Stimulated activated CD8-positive, alpha-beta memory T cell treated with anti-CD3 and anti-CD28 coated beads, Interleukin-15, amount 100 ng/mL, for 1 hour (primary cell): ENCODE data around the gene NUBP2.

Source experiments
- DNase-seq: peaks from one replicate; pipeline ENCODE4 v3.0.0-alpha.2; 2020; ENCODE audit warnings: low read depth

Gene NUBP2

DNA sequence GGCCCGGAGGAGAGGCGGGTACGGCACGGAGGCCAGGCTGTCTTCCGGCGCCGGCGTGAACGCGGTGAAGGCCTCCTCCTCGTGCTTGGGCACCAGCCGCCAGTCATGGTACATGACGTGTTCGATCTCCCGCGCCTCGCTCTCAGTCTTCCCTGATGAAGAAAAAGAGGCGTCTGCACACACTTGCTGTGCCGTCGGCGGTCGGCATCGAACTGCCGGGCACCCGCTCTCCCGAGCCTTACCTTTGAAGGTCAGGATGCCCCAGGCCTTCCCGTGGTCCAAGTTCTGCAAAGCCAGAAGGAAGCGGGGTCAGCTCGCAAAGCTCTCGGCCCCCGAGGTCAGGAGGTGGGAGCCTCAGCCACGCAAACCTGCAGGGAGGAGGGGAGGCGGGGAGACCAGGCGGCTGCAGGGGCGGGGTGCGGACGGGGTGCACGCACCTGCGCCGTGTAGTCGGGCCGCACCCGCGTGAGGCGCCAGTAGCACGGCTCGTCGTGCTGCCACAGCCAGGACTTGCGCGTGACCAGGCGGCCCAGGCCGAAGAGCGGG is 10.3 kb upstream of the NUBP2 start, which contains the start of gene EME2:
Gene EME2, plus strand, starts transcription at position 449 of the 546 bp plus-strand sequence. CDS start 418 bp downstream, outside the sequence.
- no peak for DNase-seq

DNA sequence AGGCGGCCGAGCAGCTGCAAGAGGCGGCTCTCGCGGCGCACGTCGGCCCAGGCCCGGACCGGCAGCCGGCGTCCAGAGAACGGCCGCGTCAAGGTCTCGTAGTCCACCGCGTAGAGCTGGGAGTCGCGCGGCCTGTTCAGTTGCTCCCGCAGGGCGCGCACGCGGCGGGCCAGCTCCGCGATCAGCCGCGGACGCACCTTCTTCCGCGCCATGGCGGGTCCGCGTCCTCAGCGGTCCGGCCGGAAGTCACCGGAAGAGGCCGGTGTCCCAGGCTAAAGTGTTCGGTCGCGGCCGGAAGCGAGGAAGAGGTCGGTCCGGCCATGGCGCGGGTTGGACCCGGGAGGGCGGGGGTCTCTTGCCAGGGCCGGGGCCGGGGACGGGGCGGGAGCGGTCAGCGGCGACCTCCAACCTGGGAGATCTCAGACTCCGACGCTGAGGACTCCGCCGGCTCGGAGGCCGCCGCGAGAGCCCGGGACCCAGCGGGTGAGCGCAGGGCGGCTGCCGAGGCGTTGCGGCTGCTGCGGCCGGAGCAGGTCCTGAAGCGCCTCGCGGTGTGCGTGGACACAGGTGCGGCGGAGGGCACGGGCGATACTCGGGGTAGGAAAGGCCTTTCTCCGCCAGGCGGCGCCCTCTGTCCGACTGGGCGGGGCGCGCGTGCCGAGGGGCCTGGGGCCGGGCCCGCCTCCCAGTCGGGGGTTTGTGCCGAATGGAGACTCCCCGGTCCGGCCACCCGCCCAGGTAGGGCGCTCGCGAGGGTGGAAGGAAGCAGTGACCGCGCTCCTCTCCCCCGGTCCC is 9.7 kb upstream of the NUBP2 start, which contains the start of gene MRPS34:
Gene MRPS34, minus strand, starts transcription at position 227 of the 795 bp plus-strand sequence. Its CDS starts 15 bp downstream, at position 212.
- DNase-seq = peak; percentile 55

DNA sequence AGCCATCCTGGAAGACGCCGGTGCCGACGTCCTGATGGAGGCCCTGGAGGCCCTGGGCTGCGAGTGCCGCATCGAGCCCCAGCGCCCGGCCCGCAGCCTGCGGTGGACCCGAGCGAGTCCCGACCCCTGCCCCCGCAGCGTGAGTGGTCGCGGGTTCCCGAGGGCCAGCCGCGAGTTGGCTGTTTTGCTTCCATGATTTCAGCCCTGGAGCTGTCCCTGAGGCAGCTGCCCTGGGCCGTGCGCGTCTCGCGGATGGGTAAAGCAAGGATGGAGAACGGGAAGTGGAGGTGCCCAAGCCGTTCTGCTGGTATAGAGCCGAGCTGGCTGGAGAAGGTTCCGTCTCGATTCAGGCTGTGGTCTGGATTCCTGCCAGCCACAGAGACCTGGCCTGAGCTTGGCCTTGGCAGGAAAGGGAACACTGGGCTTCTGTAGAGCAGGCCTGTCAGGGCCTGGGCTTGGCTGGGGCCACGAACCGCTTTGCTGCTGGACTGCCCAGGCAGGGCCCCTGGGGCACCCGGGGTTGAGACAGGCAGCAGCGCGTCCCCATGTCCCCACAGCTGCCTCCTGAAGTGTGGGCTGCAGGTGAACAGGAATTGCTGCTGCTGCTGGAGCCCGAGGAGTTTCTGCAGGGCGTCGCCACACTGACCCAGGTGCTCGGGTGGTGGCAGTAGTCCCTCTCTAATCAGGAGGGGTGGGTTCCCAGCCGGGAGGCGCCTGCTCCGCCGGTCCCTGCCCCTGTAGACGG is 8.9 kb upstream of the NUBP2 start:
- no peak for DNase-seq

DNA sequence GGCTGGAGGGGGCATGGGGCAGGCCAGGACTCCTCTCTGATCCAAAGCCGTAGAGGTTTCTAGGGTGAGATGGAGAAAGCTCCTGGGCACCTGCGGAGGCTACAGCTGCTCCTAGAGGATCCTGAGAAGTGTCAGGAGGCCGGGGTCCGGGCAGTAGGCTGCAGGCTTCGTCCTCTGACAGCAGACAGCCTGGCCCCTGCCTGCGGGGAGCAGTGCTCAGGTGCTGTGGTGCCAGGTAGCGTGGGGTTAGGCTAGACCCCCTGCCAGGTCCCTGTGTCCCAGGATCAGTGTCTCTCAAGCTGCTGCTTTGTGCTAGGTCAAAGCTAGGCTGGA is 8.3 kb upstream of the NUBP2 start:
- DNase-seq = no peak

DNA sequence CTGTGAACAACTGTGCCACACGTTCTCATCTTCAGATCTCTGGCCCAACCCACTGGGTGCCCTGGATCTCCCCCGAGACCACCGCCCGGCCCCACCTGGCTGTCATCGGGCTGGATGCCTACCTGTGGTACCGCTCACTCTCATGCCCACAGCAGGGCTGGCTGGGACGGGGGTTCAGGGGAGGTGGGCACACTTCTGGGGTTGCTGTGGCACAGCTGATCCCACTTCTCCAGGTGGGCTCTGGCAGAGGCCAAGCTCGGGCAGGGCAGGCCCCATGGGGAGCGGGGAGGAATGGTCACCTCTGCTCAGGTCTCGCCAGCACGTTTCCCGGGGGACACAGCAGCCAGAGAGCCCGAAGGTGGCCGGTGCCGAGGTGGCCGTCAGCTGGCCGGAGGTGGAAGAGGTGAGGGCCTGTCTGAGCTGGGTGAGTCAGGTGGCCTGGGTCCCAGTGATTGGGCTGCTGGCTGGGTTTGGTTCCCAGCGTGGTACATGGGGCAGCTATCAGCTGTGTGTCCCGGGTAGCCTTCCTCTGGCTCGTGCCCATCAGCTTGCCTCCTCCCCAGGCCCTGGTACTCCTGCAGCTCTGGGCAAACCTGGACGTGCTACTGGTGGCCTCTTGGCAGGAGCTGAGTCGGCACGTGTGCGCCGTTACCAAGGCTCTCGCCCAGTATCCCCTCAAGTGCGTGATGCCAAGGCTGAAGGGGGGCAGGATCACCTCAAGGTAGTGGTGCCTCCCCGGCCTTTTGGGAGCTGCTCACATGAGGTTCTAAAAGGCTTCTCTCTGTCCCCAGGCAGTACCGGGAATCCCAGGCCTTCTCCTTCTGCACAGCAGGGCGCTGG is 7.5 kb upstream of the NUBP2 start:
- no peak for DNase-seq

DNA sequence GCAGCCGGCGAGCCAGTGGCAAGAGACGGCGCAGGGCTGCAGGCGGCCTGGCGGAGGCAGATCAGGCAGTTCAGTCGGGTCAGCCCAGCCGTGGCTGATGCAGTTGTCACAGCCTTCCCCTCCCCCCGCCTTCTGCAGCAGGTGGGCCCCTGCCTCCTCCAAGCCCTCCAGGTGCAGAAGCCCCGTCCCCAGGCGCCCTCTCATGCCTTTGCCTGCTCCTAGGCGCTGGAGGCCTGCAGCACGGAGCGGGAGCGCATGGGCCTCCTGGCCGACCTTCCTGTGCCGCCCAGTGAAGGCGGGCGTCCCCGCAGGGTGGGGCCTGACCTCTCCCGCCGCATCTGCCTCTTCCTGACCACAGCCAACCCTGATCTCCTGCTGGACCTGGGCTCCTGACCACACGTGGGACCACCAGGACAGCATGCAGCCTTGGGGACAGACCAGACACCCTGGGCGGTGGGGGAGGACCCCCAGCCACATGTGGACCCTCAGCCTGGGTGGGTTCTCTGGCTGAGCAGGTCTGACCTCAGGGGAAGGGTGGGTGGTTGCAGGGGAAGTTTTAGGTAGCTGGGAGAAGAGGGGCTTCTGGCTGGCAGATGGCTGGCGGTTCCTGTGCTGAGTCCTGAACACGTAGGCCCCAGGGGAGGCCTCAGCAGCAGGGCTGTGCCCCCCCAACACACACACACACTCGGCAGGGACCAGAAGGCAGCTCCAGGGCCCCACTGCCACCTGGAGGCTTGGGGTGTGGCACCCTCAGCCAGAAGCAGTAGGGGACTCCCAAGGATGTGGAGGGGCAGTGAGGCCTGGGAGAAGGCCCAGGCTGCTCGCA is 6.7 kb upstream of the NUBP2 start:
- DNase-seq = no peak

DNA sequence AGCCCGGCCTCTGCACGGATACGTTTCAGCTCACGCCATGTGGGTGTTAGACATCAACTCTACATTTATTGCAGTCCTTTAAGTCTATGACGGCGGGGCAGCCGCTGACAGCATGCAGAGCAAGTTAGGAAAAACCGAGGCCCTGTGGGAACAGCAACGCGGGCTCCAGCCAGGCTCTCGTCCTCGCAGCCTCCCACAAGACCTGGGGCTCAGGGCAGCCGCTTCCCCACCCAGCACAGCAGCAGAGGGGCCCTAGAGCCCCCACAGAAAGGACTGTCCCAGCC is 6.1 kb upstream of the NUBP2 start:
- no peak for DNase-seq

DNA sequence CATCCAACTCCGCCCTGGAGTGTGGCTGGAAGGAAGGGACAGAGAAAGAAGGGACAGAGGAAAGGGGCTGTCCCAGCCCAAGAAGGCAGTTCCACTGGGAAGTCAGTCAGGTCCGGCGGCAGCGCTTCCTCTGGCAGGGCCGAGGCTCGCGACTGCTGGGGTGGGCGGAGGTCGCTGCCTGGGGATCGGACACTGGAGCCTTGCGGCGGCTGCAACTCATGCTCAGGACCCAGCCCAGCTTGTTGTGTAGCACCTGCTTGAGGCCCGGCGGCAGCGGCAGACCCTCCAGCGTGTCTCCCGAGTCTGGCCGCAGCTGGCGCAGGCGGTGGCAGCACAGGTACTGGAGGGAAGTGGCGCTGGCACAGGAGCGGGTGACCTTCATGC is 5.8 kb upstream of the NUBP2 start:
- DNase-seq = no peak

DNA sequence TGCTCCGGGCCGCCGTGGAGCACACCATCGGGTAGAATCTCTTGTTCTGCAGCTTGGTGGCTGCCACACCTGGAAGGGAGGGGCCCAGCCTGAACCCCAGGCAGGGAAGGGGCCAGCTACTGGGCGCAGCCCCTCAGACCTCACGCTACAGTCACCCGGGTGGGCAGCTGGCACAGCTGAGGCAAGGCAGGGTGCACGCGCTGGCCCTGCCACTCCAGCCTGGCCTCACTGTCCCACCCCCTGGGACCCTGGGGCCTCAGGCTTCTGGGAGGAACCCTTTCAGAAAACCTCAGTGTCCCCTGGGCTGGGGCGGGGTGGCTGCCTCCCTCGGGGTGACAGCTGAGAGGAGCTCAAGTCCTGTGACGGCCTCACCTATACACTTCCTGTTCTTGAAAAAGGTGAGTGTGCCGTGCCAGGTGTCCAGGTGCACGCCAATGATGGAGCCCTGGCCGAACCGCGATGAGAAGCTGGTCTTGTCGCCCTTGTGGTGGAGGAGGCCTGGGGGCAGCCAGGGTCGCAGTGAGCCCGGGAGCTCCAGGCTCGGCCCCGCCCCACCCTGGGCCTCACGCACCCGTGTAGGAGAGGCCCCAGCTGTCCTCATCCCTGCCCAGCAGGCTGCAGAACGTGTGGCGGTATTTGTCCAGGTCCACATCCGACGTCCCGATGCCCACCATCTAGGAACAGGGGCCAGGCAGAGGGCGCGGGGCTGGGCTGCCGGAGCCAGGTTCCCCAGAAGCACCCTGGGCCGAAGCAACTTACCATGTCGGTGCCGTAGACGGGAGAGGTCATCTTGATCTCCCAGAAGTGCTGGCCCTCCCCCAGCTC is 5.2 kb upstream of the NUBP2 start:
- no peak for DNase-seq

DNA sequence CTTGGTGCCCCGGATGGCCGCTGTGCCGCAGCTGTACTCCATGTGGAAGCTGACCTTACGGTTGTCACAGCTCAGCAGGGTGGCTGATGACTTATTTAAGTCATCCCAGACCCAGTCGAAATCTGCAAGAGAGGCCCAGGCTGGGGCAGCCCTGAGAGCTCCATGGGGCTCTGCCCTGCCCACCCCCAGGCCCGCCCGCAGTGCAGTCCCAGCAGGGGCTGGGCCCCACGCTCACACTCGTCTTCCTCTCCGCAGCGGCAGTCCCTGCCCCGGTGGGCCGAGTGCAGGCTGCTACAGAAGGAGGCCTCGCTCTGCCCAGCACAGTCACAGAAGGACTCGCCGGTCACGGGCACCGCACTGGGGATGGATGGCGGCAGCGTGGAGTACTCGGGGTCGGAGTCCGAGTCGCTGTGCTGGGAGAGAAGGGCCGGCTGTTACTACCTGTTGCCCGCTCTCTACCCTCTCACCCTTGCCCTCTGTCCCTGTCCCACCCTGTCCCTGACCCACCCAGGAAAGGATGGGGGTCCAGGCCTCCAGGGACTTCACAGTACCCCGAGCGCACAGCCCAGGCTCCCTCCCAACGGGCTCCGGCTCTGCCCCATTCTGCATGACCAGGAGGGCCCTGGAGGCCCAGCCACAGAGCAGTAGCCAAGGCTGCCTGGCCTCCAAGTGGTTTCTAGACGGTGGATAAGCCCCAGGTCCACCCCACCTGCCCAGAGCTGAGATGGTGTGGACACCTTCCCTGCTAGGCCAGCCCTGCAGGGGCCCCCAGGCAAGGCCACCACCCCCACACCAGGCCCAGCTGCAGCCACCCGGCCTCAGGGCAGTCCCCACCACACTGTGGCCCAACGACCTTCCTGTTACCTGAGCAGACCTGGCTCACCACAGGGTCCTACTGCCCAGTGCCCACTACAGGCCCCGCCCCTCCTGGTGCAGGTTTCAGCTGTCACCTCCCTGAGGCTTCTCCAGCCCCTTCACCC is 4.3 kb upstream of the NUBP2 start:
- no peak for DNase-seq

DNA sequence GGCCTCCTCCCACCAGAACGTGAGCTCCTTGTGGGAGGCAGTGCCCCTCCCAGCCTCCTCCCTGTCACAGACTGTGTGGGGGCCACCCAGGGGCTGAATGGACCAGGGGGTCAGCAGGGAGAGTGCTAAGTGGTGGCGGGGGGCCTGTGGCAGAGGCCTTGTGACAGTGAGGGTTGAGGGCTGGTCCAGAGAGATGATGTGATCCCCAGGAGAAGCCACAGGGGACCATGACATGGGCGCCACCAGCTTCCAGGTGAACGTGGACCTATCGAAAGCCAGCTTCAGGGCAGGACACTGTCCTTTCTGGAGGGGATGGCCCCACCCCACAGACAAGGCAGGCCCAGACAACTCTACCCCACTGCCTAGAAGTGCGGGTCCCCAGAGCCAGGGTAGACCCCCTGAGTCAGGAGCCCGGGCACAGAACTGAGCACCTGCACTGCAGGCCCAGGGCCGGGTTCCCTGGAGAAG is 3.5 kb upstream of the NUBP2 start:
- DNase-seq = no peak

DNA sequence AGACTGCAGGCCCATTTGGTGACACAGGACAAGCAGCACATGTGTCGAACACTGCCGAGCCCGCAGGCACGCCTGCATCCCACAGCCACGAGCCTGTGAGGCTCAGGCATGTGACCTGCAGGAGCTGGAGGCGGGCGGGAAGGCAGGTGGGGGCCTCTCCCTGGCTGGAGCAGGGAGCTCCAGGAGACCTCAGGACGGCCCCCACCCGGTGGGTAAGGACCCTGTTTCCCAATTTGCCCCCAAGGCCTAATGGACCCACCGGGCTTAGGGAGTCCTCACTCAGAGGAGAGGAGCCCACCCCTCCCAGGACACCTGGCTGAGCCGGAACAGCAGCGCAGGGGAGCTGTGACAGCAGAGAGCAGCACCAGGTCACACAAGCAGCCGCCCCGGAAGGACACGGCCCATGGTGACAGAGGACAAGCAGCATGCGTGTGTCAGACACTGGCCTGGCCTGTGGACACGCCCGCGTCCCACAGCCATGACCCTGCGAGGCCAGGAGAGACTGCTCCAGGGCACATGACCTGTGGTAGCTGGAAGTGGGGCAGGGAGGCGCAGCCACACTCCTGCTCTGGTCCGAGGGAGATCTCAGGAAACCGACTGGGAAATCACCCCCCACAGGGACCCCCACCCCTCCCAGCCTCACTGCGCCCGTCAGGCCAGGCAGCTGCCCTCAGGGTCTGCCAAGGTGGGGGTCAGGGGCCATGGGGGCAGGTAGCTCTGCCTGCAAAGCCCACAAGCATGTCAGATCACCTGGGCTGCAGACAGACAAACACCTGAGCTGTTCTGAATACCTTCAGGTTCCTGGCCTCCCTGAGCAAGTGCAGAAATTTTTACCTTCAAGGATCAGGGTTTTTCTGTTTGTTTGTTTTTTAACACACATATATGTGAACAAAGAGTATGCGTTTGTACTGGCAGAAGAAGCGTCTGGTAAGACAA is 2.8 kb upstream of the NUBP2 start:
- DNase-seq = no peak

DNA sequence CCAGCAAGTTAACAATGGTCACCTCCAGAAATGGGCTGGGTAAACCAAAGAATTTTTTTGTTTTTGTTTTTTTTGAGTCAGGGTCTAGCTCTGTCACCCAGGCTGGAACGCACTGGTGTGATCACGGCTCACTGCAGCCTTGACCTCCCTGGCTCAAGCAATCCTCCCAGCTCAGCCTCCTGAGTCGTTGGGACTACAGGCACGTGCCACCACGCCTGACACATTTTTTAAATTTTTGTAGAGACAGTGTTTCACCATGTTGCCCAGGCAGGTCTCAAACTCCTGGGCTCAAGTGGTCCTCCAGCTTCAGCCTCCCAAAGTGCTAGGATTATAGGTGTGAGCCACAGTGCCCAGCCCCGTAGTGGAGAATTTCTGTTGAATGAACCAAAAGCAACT is 2.1 kb upstream of the NUBP2 start:
- DNase-seq = no peak

DNA sequence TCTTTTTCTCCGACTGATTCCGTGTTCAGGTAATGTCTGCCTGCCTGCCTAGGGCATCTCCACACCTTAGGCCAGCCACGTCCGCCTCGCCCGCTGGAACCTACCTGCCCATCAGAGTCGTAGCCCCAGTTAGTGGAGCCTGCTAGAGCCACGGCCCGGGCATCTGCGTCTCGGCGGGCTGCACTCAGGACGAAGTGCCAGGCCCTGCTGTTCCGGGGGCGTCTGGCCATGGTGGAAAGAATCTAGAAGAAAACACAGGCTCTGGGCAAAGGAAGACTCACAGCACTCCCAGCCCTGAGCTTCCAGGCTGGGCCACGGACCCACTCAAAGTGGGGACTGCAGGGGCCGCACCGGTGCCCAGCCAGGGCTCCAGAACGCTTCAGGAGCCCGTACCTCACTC is 1.5 kb upstream of the NUBP2 start:
- no peak for DNase-seq

DNA sequence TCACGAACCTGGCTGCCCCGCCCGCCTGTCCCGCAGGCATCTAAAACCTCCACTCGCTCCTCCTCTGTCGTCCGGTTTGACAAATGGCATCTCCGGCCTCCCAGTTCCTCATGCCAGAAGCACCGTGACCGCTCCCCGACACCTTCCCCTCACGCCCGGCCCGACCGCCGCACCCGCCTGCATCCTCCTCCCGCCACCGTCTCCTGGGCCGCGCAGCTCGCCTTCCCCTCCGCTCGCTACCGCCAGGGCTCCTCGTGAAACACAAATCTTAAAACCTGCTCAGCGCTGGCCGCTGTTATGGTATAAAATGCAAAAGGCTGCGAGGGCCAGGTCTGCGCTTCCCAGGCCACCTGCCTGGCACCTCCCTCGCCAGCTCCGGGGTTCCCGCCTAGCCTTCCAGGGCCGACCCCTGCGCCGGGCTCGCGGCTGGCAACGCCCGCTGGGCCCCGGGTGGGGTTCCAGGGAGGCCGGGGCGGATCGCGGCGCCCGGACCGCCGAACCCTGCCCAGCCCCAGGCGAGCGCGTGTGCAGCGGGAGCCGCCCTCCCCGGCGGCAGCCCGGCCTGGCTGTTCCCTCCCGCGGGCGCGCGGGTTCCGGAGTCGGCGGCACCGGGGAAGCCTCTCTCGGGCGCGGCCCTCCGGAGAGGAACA is 877 bp upstream of the NUBP2 start:
- no peak for DNase-seq

DNA sequence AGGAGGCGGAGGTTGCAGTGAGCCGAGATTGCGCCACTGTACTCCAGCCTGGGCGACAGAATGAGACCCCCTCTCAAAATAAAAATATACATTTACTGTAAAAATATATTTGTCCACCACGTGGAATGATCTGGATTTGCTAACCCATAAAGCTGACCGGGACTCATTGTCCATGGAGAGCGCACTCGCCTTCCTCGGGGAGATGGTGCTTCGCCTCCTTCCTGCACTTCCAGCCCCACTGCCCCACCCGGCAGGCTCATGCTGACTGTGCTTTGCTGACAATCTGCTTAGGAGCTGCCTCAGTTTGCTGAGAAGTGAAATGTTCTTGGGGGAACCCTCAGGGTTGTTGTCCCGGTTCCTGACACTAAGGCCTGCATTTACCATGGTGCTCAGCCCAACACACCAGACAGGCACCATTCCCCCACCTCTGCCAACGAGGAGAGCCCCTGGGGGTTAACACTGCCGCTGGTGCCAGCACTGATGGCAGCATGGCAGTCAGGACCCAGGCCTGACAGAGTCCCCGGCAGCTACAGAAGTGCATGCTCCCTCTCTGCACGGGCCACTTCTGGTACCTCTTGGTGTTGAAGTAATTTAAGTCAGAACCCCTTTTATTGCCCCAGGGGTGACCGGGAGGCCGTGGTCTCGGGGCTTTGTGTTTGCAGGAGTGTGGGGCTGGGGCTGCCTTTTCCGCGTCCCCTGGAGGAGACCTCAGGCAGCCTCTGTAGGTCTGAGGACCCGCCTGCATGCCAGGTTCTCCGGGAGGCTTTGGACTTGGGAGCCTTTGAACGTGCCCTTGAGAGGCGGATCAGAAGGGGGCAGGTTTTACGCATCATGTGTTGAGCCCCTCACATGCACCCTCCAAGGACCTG is 2.5 kb downstream of the NUBP2 start:
- DNase-seq = no peak

DNA sequence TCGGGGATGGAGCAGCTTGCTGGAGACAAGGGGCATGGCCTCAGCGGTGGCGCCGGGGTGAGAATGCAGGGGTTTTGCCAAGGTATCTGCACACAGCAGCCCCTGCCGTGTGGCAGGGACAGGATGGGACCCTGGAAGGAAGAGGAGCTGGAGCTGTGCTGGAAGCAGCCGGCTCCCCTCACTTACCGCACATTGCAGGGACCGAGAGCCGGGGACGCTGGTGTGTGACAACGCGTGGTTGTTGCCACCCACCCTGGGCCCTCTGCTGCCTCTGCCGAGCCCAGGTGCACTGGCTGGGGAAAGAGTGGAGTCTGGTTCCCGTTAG is 3.0 kb downstream of the NUBP2 start:
- no peak for DNase-seq
